ENCODE results near the gene CLGN. TPM values are rescaled to one million over a fixed set of nuclear protein-coding genes. Genes with fewer than 3 reads are reported as not detected.

CLGN gene
- total and polyA plus RNA-seq, 2 of the 13 experiments (the other 11 are each of a cell fraction or from before 2014, with no cell fraction given): 7.2 to 17.0 TPM

- 0 out of 2 replicates have a peak, but pooled peaks have one; percentile 16 for TF ChIP-seq ELF1 (CRISPR knock-in tag; IDR thresholded peaks at IDR 0.05)
- no peak for TF ChIP-seq SMAD3 (CRISPR knock-in tag; IDR thresholded peaks at IDR 0.05)
- TF ChIP-seq AHDC1 (CRISPR knock-in tag; IDR thresholded peaks at IDR 0.05; ENCODE audit: borderline replicate concordance): peak; percentile 58; the same call in 1 of the 2 replicates
- TF ChIP-seq GFI1 (CRISPR knock-in tag; IDR thresholded peaks at IDR 0.05; ENCODE audit: borderline replicate concordance): no peak
- TF ChIP-seq PHF20 (CRISPR knock-in tag; IDR thresholded peaks at IDR 0.05): no peak
- no peak for TF ChIP-seq ZNF574 (CRISPR knock-in tag; IDR thresholded peaks at IDR 0.05)
- no peak for TF ChIP-seq HOXA7 (CRISPR knock-in tag; IDR thresholded peaks at IDR 0.05)
- TF ChIP-seq U2AF1 (optimal IDR thresholded peaks at IDR 0.05; ENCODE audit: low read depth, low read length): no peak
- TF ChIP-seq TBX2 (CRISPR knock-in tag; IDR thresholded peaks at IDR 0.05; ENCODE audit: borderline replicate concordance): peak; percentile 31; the same call in 1 of the 2 replicates
- no peak for TF ChIP-seq SRSF9 (IDR thresholded peaks at IDR 0.05; ENCODE audit: borderline replicate concordance, insufficient read depth, low read depth, low read length, poor library complexity, severe bottlenecking)
- no peak for TF ChIP-seq ZNF431 (CRISPR knock-in tag; IDR thresholded peaks at IDR 0.05; ENCODE audit: borderline replicate concordance, low read depth)
- TF ChIP-seq ZNF546 (CRISPR knock-in tag; conservative IDR thresholded peaks at IDR 0.05): no peak
- TF ChIP-seq MXD4 (CRISPR knock-in tag; IDR thresholded peaks at IDR 0.05): 0 out of 2 replicates have a peak, but pooled peaks have one; percentile 11
- TF ChIP-seq MYNN (CRISPR knock-in tag; IDR thresholded peaks at IDR 0.05; ENCODE audit: low read depth): no peak
- TF ChIP-seq THYN1 (CRISPR knock-in tag; IDR thresholded peaks at IDR 0.05; ENCODE audit: borderline replicate concordance, low read depth): no peak
- no peak for TF ChIP-seq ZMAT5 (CRISPR knock-in tag; IDR thresholded peaks at IDR 0.05; ENCODE audit: borderline replicate concordance, low read depth)
- TF ChIP-seq ZNF552 (CRISPR knock-in tag; IDR thresholded peaks at IDR 0.05; ENCODE audit: borderline replicate concordance): no peak
Observed at GRCh38 chr4:140363051-140363450, 64.4 kb downstream of the CLGN start (continued).
